ENCODE data around the gene FLRT1. TPM values are rescaled to one million over a fixed set of nuclear protein-coding genes. Genes with fewer than 3 reads are reported as not detected.

Gene FLRT1
- total RNA-seq, 1 experiment from 2014 or later: 0.39 TPM

GRCh38 chr11:64038500-64038899 is 2.8 kb downstream of the FLRT1 start:
- Mint-ChIP-seq H3K9me3 (ENCODE audit: unreplicated experiment) (no peaks in the 10 kb centered on the region), H3K4me3 (ENCODE audit: unreplicated experiment) (no peak overlapping the region), H3K36me3 (ENCODE audit: insufficient read depth, unreplicated experiment) (no peaks in the 10 kb centered on the region), H3K27ac (ENCODE audit: unreplicated experiment) (no peak overlapping the region), H3K27me3 (ENCODE audit: insufficient read depth, unreplicated experiment) (peaks cover 11% of the 10 kb centered on the region), H3K4me1 (ENCODE audit: low read depth, unreplicated experiment) (peaks cover 7% of the 10 kb centered on the region)
- peaks cover 13% of the 10 kb centered on the region for H3K4me1 ChIP-seq
- H3K4me3 ChIP-seq (ENCODE audit: low read depth, low read length): no peak overlapping the region
- CTCF ChIA-PET: no interaction called here
- DNase-seq: no peak
- POLR2A ChIA-PET: no interaction called here
- no peaks in the 10 kb centered on the region for H3K9me3 ChIP-seq
- intact Hi-C loops (cut with micrococcal nuclease; ENCODE audit: unreplicated experiment): no loop called here
- no TSS peak for BruUV-seq (replicated peaks)
- TF ChIP-seq CTCF (IDR thresholded peaks at IDR 0.05; ENCODE audit: insufficient read depth in 1 of 2, low read depth in 1 of 2, low read length in 1 of 2, severe bottlenecking in 1 of 2, unreplicated experiment in 1 of 2): no peak
- no peaks in the 10 kb centered on the region for H3K36me3 ChIP-seq (ENCODE audit: control insufficient read depth, insufficient read depth, low read length)
- H3K27me3 ChIP-seq (replicated peaks; ENCODE audit: control insufficient read depth, insufficient read depth, low read length): no peaks in the 10 kb centered on the region; the same call in 1 of the 2 replicates

GRCh38 chr11:64039012-64039665 is 3.4 kb downstream of the FLRT1 start:
- Histone ChIP-seq H3K4me1 (peaks cover 13% of the 10 kb centered on the region), H3K4me3 (ENCODE audit: low read depth, low read length) (no peak overlapping the region), H3K36me3 (ENCODE audit: control insufficient read depth, insufficient read depth, low read length) (no peaks in the 10 kb centered on the region), H3K27me3 (replicated peaks; ENCODE audit: control insufficient read depth, insufficient read depth, low read length) (no peaks in the 10 kb centered on the region; the same call in 1 of the 2 replicates), H3K9me3 (no peaks in the 10 kb centered on the region)
- intact Hi-C loops (cut with micrococcal nuclease; ENCODE audit: unreplicated experiment): no loop called here
- CTCF ChIA-PET: no interaction called here
- no peaks in the 10 kb centered on the region for H3K36me3 Mint-ChIP-seq (ENCODE audit: insufficient read depth, unreplicated experiment)
- H3K27ac Mint-ChIP-seq (ENCODE audit: unreplicated experiment): no peak overlapping the region
- H3K4me3 Mint-ChIP-seq (ENCODE audit: unreplicated experiment): no peak overlapping the region
- H3K4me1 Mint-ChIP-seq (ENCODE audit: low read depth, unreplicated experiment): peaks cover 7% of the 10 kb centered on the region
- TF ChIP-seq CTCF (IDR thresholded peaks at IDR 0.05; ENCODE audit: insufficient read depth in 1 of 2, low read depth in 1 of 2, low read length in 1 of 2, severe bottlenecking in 1 of 2, unreplicated experiment in 1 of 2): no peak
- H3K9me3 Mint-ChIP-seq (ENCODE audit: unreplicated experiment): no peaks in the 10 kb centered on the region
- BruUV-seq (replicated peaks): no TSS peak
- peaks cover 8% of the 10 kb centered on the region for H3K27me3 Mint-ChIP-seq (ENCODE audit: insufficient read depth, unreplicated experiment)
- POLR2A ChIA-PET: no interaction called here
- no peak for DNase-seq

GRCh38 chr11:64040684-64041322 is 5.1 kb downstream of the FLRT1 start:
- POLR2A ChIA-PET: no interaction called here
- Mint-ChIP-seq H3K27me3 (ENCODE audit: insufficient read depth, unreplicated experiment) (no peaks in the 10 kb centered on the region), H3K9me3 (ENCODE audit: unreplicated experiment) (no peaks in the 10 kb centered on the region), H3K4me1 (ENCODE audit: low read depth, unreplicated experiment) (peaks cover 7% of the 10 kb centered on the region), H3K36me3 (ENCODE audit: insufficient read depth, unreplicated experiment) (no peaks in the 10 kb centered on the region), H3K4me3 (ENCODE audit: unreplicated experiment) (no peak overlapping the region), H3K27ac (ENCODE audit: unreplicated experiment) (no peak overlapping the region)
- H3K9me3 ChIP-seq: no peaks in the 10 kb centered on the region
- intact Hi-C loops (cut with micrococcal nuclease; ENCODE audit: unreplicated experiment): loop anchor here (1.0 to 2.0 kb wide), 3 partner anchors 50 to 112 kb away; no protein-coding TSS in a partner anchor
- peak; percentile 61 to 89 for TF ChIP-seq CTCF (IDR thresholded peaks at IDR 0.05; ENCODE audit: insufficient read depth in 1 of 2, low read depth in 1 of 2, low read length in 1 of 2, severe bottlenecking in 1 of 2, unreplicated experiment in 1 of 2)
- no peaks in the 10 kb centered on the region; the same call in 1 of the 2 replicates for H3K27me3 ChIP-seq (replicated peaks; ENCODE audit: control insufficient read depth, insufficient read depth, low read length)
- H3K4me1 ChIP-seq: peaks cover 13% of the 10 kb centered on the region
- peak; percentile 67 to 75 for DNase-seq
- no TSS peak for BruUV-seq (replicated peaks)
- no peaks in the 10 kb centered on the region; the same call in 1 of the 2 replicates for H3K36me3 ChIP-seq (ENCODE audit: control insufficient read depth, insufficient read depth, low read length)
- CTCF ChIA-PET: no interaction called here
- no peak overlapping the region for H3K4me3 ChIP-seq (ENCODE audit: low read depth, low read length)
